C4-2B (cell line): ENCODE data around the gene SEPTIN10.

Experiments
- H3K27ac ChIP-seq: fragments of 450-650 bp; 2 replicates; pipeline ENCODE4 v1.5.1; 2017
- CTCF ChIP-seq: fragments of 450-650 bp; conservative IDR thresholded peaks from 2 replicates; pipeline ENCODE4 v1.5.1; 2017; ENCODE audit warnings: mild to moderate bottlenecking
- ZFX ChIP-seq: fragments of 450-650 bp; IDR thresholded peaks from 2 replicates; pipeline ENCODE4 v1.6.1; 2017

SEPTIN10 gene

GRCh38 chr2:109563288-109563687 lies 50.5 kb downstream of the SEPTIN10 start:
- no peak overlapping the region for H3K27ac ChIP-seq

GRCh38 chr2:109562421-109562820 lies 51.3 kb downstream of the SEPTIN10 start:
- H3K27ac ChIP-seq: no peak overlapping the region
- TF ChIP-seq CTCF: no peak
- no peak for TF ChIP-seq ZFX

More at GRCh38 chr2:109563288-109563687, 50.5 kb downstream of the SEPTIN10 start:
- TF ChIP-seq ZFX: no peak
- no peak for TF ChIP-seq CTCF

- TF ChIP-seq CTCF (no peak), ZFX (no peak)
- H3K27ac ChIP-seq: 0 out of 2 replicates have a peak overlapping the region, but pooled peaks have one; percentile 93
These were observed 53.5 kb downstream of the SEPTIN10 start for GRCh38 chr2:109560265-109560664.

DNA sequence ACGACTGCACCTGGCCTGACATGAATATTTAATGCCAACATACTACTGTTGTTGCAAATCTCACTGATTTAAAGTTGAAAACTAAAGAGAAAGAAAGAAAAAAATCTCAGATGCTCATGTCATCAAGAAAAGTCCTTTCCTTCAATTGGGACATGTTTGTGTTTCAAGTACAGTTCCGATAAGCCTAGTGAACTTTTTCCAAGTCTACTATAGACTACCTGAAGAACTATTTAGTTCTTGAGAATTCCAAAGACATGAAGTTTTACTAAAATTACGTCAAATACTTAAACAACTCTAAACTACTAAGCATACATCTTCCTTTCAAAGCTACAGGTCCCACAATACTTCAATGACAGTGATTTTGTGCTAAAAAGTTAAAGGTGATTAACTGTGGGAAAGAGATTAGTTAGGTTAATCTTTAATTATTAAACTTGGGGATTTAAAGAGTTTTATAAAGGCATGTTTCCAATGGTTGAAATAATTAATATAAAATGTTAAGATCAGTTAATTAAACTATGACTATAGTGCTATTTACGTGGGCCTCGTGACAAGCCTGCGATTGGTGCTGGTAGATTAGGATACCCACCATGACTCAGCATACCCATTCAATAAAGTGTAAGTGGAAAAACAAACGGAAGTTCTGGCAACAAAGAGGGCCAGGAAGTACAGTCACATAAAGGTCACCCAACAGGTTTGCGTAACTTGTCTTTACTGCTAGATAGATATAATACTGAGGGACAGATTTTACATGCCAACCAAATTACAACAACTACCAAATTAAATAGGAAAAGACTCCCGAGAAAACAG lies 55.5 kb downstream of the SEPTIN10 start:
- peak overlapping the region; percentile 93 for H3K27ac ChIP-seq
- TF ChIP-seq ZFX: no peak

DNA sequence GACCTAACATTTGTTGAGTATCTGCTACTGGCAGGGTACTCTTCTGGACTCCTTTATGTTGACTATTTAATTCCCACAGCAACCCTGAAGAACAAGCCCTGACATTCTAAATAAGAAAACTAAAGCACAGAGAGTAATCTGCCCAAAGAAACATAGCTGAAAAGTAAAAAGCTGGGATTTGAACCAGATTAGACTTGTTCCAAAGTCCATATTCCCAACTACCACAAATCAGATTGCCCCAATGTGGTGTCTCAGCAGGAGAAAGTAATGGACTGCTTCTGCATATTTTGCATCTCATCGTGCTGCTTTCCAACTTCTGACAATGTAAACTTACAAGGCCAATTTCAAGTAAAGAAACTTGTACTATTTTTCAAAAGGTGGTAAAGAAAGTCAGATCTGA lies 56.5 kb downstream of the SEPTIN10 start:
- H3K27ac ChIP-seq: no peak overlapping the region
- TF ChIP-seq CTCF: no peak
- no peak for TF ChIP-seq ZFX

GRCh38 chr2:109555346-109555900 lies 58.3 kb downstream of the SEPTIN10 start:
- no peak overlapping the region for H3K27ac ChIP-seq
- no peak for TF ChIP-seq CTCF
- TF ChIP-seq ZFX: no peak

GRCh38 chr2:109554758-109555157 lies 59.0 kb downstream of the SEPTIN10 start:
- no peak for TF ChIP-seq CTCF
- TF ChIP-seq ZFX: no peak
- H3K27ac ChIP-seq: no peak overlapping the region
